Measurements from ENCODE around the gene ETV3.

GRCh38 chr1:157157501-157158190, 19.5 kb upstream of the ETV3 start:
- TF ChIP-seq CTCF (IDR thresholded peaks at IDR 0.05) (no peak), POLR2A (IDR thresholded peaks at IDR 0.05) (no peak)
